ENCODE results near the gene ABHD4. TPM values are rescaled to one million over a fixed set of nuclear protein-coding genes. Genes with fewer than 3 reads are reported as not detected.
A peak's percentile ranks its signal among the peaks of the same experiment; 100 is the strongest.

The ABHD4 gene
- total and polyA plus RNA-seq, 10 of the 15 experiments (the other 5 are each of a cell fraction or from before 2014, with no cell fraction given): 5.4 to 28.7 (median 10.8) TPM

GRCh38 chr14:22558221-22558913 is 39.7 kb upstream of the ABHD4 start (continued):
- peak; percentile 98 for TF ChIP-seq IKZF1 (conservative IDR thresholded peaks at IDR 0.05)
- no peak for TF ChIP-seq MEF2A (IDR thresholded peaks at IDR 0.05; ENCODE audit: insufficient read depth, low read depth, low read length)
- peak; percentile 90; the same call in 1 of the 2 replicates for TF ChIP-seq SMARCA5 (IDR thresholded peaks at IDR 0.05)
- TF ChIP-seq CEBPZ (IDR thresholded peaks at IDR 0.05; ENCODE audit: low read depth, low read length): no peak
- no peak for TF ChIP-seq PAX8 (IDR thresholded peaks at IDR 0.05)
- TF ChIP-seq RB1 (IDR thresholded peaks at IDR 0.05; ENCODE audit: borderline replicate concordance): no peak; the same call in 1 of the 2 replicates
- TF ChIP-seq SP1 (IDR thresholded peaks at IDR 0.05; ENCODE audit: low read depth, low read length): peak; percentile 26
- TF ChIP-seq SREBF1 (IDR thresholded peaks at IDR 0.05; ENCODE audit: low read length): no peak
- peak; percentile 76 for TF ChIP-seq MTA2 (IDR thresholded peaks at IDR 0.05; ENCODE audit: low read depth)
- TF ChIP-seq EZH2 (IDR thresholded peaks at IDR 0.05; ENCODE audit: borderline replicate concordance, control insufficient read depth, low read depth, low read length): no peak
- TF ChIP-seq CEBPB (IDR thresholded peaks at IDR 0.05; ENCODE audit: borderline replicate concordance in 1 of 2, low read depth in 2 of 2, low read length in 2 of 2): no peak
- TF ChIP-seq RFX5 (IDR thresholded peaks at IDR 0.05; ENCODE audit: low read depth, low read length): no peak
- no peak for TF ChIP-seq NFYA (IDR thresholded peaks at IDR 0.05; ENCODE audit: borderline replicate concordance, low read depth, low read length)
- TF ChIP-seq PAX5 (IDR thresholded peaks at IDR 0.05; ENCODE audit: borderline replicate concordance, low read depth, low read length): 0 out of 2 replicates have a peak, but pooled peaks have one; percentile 34
- TF ChIP-seq JUNB (IDR thresholded peaks at IDR 0.05): no peak
- TF ChIP-seq CHD1 (IDR thresholded peaks at IDR 0.05; ENCODE audit: low read depth, low read length): no peak
- no peak for TF ChIP-seq HDAC2 (IDR thresholded peaks at IDR 0.05)
- no peak for TF ChIP-seq KLF5 (IDR thresholded peaks at IDR 0.05; ENCODE audit: partially characterized antibody)
- TF ChIP-seq CHD4 (IDR thresholded peaks at IDR 0.05): no peak
- TF ChIP-seq FOXM1 (IDR thresholded peaks at IDR 0.05; ENCODE audit: low read depth, low read length): no peak
- TF ChIP-seq SUPT20H (IDR thresholded peaks at IDR 0.05; ENCODE audit: borderline replicate concordance, control insufficient read depth, low read depth, low read length): no peak
- TF ChIP-seq BCLAF1 (IDR thresholded peaks at IDR 0.05): no peak
- no peak for TF ChIP-seq MTA3 (IDR thresholded peaks at IDR 0.05; ENCODE audit: borderline replicate concordance, low read length)
- TF ChIP-seq BACH1 (IDR thresholded peaks at IDR 0.05; ENCODE audit: borderline replicate concordance): peak; percentile 50; the same call in 1 of the 2 replicates
- no peak; the same call in 1 of the 2 replicates for TF ChIP-seq NKRF (conservative IDR thresholded peaks at IDR 0.05)
